ENCODE results near the gene CFAP58. TPM values are rescaled to one million over a fixed set of nuclear protein-coding genes. Genes with fewer than 3 reads are reported as not detected.
A peak's percentile ranks its signal among the peaks of the same experiment; 100 is the strongest.

The CFAP58 gene
- total RNA-seq, 2 experiments from 2014 or later: 0.59 to 0.86 TPM

DNA sequence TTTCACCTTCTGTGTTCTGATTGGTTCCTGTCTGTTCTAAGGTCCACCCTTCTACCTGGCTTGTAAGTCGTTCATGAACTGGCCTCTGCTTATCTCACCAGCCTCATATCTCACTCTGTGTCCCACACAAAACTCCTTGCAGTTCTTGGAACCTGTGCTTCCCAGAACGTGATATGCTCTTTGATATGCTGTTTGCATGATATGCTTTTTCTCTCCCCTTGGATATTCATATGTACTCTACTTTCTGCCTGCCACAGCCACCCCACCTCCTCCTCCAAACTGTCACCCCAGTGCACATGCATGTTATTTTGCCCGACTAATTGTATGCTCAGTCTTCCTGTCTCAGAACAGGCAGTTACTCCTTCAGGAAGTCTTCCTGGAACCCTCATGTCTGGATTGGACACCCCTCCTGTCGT is 13.5 kb upstream of the CFAP58 start:
- intact Hi-C loops (cut with micrococcal nuclease): no loop called here
- Mint-ChIP-seq H3K4me1 (ENCODE audit: low read depth) (peaks cover 27% of the 10 kb centered on the region), H3K36me3 (ENCODE audit: low read depth) (peaks cover 8% of the 10 kb centered on the region), H3K9me3 (no peaks in the 10 kb centered on the region), H3K4me3 (no peak overlapping the region), H3K27ac (no peak overlapping the region), H3K27me3 (ENCODE audit: low read depth) (no peaks in the 10 kb centered on the region)
- DNase-seq: no peak
- CTCF ChIA-PET: interaction anchor here (1.4 to 2.2 kb wide), 3 partner anchors 11 to 65 kb away, joined by 3 to 13 read pairs (median 5); no protein-coding TSS in a partner anchor

DNA sequence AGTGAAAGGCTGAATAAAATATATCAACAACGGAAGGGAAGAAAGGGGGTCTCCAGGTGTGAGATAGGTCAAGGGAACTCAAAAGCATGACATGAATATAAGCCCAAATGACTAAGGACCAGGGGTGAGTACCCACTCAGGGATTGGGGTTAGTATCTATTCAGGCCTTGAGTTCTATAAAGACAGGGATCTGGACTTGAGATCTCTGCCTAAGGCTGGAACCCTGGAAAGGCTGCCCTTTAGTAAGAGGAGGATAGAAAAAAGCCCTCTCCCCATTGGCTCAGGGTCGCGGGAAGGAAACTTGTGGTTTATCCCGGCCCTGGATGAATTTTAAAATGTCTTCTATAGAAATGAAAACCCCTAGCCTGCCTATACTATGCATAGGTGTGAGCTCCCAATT is 13.0 kb upstream of the CFAP58 start:
- CTCF ChIA-PET: interaction anchor here (0.8 to 1.6 kb wide), 5 partner anchors 9 to 67 kb away, joined by 4 to 8 read pairs (median 6); no protein-coding TSS in a partner anchor
- no peak for DNase-seq
- Mint-ChIP-seq H3K36me3 (ENCODE audit: low read depth) (peaks cover 6% of the 10 kb centered on the region), H3K27ac (no peak overlapping the region), H3K4me1 (ENCODE audit: low read depth) (peaks cover 25% of the 10 kb centered on the region), H3K4me3 (no peak overlapping the region), H3K27me3 (ENCODE audit: low read depth) (no peaks in the 10 kb centered on the region), H3K9me3 (peaks cover 4% of the 10 kb centered on the region)
- intact Hi-C loops (cut with micrococcal nuclease): no loop called here

DNA sequence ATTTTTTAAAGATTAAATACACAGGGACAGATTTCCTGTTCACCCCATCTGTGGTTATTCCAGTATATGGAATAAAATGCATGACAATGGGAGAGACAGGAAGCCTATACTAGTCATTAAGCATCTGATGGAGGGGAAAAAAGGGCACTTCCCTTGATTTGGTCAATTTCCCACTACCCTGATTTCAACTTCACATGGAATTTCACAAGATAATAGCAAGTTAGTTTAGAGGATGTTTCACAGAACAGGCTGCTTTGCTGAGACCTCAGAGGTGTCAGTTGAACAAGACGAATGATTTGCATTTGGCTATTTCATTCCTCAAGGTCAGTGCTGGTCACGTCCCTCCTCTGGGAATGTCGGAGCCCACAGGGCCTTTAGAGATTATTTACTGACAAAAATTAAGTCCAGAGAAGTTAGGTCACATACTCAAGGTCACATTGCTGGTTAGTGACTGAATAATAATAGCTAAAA is 10.7 kb upstream of the CFAP58 start:
- CTCF ChIA-PET: interaction anchor here (0.7 to 2.0 kb wide), 3 partner anchors 11 to 453 kb away, joined by 3 to 4 read pairs (median 3); partner anchors contain the start of gene CFAP58
- no peak overlapping the region for H3K27ac Mint-ChIP-seq
- intact Hi-C loops (cut with micrococcal nuclease): no loop called here
- H3K9me3 Mint-ChIP-seq: peaks cover 4% of the 10 kb centered on the region
- no peak for DNase-seq
- H3K4me1 Mint-ChIP-seq (ENCODE audit: low read depth): peaks cover 25% of the 10 kb centered on the region
- H3K36me3 Mint-ChIP-seq (ENCODE audit: low read depth): no peaks in the 10 kb centered on the region
- no peak overlapping the region for H3K4me3 Mint-ChIP-seq
- H3K27me3 Mint-ChIP-seq (ENCODE audit: low read depth): no peaks in the 10 kb centered on the region

- CTCF ChIA-PET: interaction anchor here (0.8 to 8.2 kb wide), 5 partner anchors 9 to 70 kb away, joined by 3 to 177 read pairs (median 4); partner anchors contain the start of gene CFAP58
Measured at GRCh38 chr10:104344219-104344618, 9.4 kb upstream of the CFAP58 start.

GRCh38 chr10:104345515-104345914 is 8.1 kb upstream of the CFAP58 start:
- Mint-ChIP-seq H3K4me1 (ENCODE audit: low read depth) (peaks cover 9% of the 10 kb centered on the region), H3K36me3 (ENCODE audit: low read depth) (no peaks in the 10 kb centered on the region), H3K27me3 (ENCODE audit: low read depth) (no peaks in the 10 kb centered on the region), H3K9me3 (peaks cover 4% of the 10 kb centered on the region), H3K27ac (no peak overlapping the region), H3K4me3 (no peak overlapping the region)
- DNase-seq: no peak
- CTCF ChIA-PET: interaction anchor here (1.0 to 8.2 kb wide), 6 partner anchors 40 to 71 kb away, joined by 3 to 177 read pairs (median 6); no protein-coding TSS in a partner anchor
- intact Hi-C loops (cut with micrococcal nuclease): no loop called here

More at GRCh38 chr10:104344219-104344618, 9.4 kb upstream of the CFAP58 start:
- no peak for DNase-seq
- H3K36me3 Mint-ChIP-seq (ENCODE audit: low read depth): no peaks in the 10 kb centered on the region
- H3K4me3 Mint-ChIP-seq: no peak overlapping the region
- intact Hi-C loops (cut with micrococcal nuclease): no loop called here
- H3K9me3 Mint-ChIP-seq: peaks cover 4% of the 10 kb centered on the region
- H3K27me3 Mint-ChIP-seq (ENCODE audit: low read depth): no peaks in the 10 kb centered on the region
- peaks cover 21% of the 10 kb centered on the region for H3K4me1 Mint-ChIP-seq (ENCODE audit: low read depth)
- H3K27ac Mint-ChIP-seq: no peak overlapping the region

DNA sequence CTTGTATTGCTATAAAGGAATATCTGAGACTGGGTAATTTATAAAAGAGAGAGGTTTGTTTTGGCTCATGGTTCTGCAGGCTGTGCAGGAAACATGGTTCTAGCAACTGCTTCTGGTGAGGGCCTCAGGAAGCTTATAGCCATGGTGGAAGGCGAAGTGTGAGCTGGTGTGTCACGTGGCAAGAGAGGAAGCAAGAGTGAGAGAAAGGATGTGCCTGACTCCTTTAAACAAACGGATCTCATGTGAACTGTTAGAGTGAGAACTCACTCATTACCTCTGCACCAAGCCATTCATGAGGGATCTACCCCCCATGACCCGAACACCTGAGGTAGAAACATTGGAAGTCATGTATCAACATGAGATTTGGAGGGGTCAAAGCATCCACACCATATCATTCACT is 7.7 kb upstream of the CFAP58 start:
- no peak overlapping the region for H3K4me3 Mint-ChIP-seq
- DNase-seq: peak; percentile 49
- H3K36me3 Mint-ChIP-seq (ENCODE audit: low read depth): no peaks in the 10 kb centered on the region
- H3K27ac Mint-ChIP-seq: no peak overlapping the region
- CTCF ChIA-PET: interaction anchor here (1.0 to 8.2 kb wide), 6 partner anchors 41 to 72 kb away, joined by 3 to 177 read pairs (median 6); no protein-coding TSS in a partner anchor
- peaks cover 9% of the 10 kb centered on the region for H3K4me1 Mint-ChIP-seq (ENCODE audit: low read depth)
- no peaks in the 10 kb centered on the region for H3K27me3 Mint-ChIP-seq (ENCODE audit: low read depth)
- H3K9me3 Mint-ChIP-seq: peaks cover 4% of the 10 kb centered on the region
- intact Hi-C loops (cut with micrococcal nuclease): no loop called here

DNA sequence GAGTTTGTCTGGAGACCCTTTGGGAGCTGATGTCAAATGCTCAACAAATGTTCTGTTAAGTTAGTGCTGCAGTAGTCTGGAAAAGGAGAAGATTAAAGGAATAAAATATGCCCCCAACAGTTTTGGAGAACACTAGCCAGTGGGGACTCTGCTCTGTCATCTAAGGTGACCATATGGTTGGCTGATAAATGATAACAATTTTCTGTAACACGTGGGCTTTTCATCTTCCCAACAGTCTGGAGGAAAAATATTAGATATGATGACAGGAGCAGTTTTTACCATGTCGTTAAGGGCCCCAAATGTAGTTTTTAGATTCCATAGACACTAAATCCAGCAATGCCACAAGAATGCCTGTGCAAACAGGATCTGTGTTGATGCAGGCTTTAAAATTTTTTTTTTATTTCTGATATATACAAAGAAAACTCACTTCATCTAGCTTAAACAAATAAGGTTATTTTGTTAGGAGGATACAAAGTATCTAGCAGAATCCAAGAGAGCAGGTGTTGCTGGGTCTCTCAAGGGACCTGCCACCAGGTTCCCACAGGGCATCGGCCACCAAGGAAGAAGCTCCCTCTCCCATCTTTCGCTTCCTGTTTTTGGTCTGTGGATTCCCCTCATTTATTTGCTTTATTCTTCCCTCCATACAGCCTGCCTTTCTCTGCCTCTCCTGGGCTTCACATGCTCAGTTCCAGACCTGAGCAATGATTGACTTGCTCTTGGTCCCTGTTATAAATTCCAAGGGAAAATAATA is 6.2 kb upstream of the CFAP58 start:
- intact Hi-C loops (cut with micrococcal nuclease): no loop called here
- CTCF ChIA-PET: interaction anchor here (1.7 to 8.2 kb wide), 3 partner anchors 42 to 73 kb away, joined by 7 to 177 read pairs (median 173); no protein-coding TSS in a partner anchor
- no peak overlapping the region for H3K4me3 Mint-ChIP-seq

DNA sequence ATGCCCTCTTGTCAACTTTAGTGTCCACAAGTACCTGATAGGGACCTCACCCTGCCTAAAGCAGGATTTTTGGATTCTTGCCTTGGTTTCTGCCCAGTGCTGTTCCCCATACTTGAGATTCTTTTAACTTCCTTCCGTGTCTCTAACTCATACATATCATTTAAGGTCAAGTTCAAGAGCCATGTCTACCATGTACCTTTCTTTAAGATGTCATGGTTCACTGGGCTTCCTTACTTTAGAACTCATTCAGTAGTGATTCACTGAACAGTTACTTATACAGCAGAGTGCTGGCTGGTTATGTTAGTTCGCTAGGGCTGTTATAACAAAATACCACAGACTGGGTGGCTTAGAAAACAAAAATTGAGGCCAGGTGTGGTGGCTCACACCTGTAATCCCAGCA is 5.0 kb upstream of the CFAP58 start:
- intact Hi-C loops (cut with micrococcal nuclease): no loop called here
- no peak overlapping the region for H3K27ac Mint-ChIP-seq
- H3K4me3 Mint-ChIP-seq: no peak overlapping the region
- H3K9me3 Mint-ChIP-seq: peaks cover 4% of the 10 kb centered on the region
- H3K4me1 Mint-ChIP-seq (ENCODE audit: low read depth): peaks cover 9% of the 10 kb centered on the region
- CTCF ChIA-PET: interaction anchor here (1.2 to 8.2 kb wide), 4 partner anchors 35 to 74 kb away, joined by 3 to 177 read pairs (median 90); no protein-coding TSS in a partner anchor
- H3K36me3 Mint-ChIP-seq (ENCODE audit: low read depth): no peaks in the 10 kb centered on the region
- H3K27me3 Mint-ChIP-seq (ENCODE audit: low read depth): no peaks in the 10 kb centered on the region
- no peak for DNase-seq

More for the DNA sequence above, 6.2 kb upstream of the CFAP58 start:
- Mint-ChIP-seq H3K9me3 (peaks cover 4% of the 10 kb centered on the region), H3K27ac (no peak overlapping the region), H3K36me3 (ENCODE audit: low read depth) (no peaks in the 10 kb centered on the region), H3K4me1 (ENCODE audit: low read depth) (peaks cover 9% of the 10 kb centered on the region), H3K27me3 (ENCODE audit: low read depth) (no peaks in the 10 kb centered on the region)
- no peak for DNase-seq

GRCh38 chr10:104349623-104350126 is 4.0 kb upstream of the CFAP58 start:
- CTCF ChIA-PET: interaction anchor here (0.9 to 8.2 kb wide), 12 partner anchors 9 to 73 kb away, joined by 3 to 177 read pairs (median 18); partner anchors contain the start of gene ITPRIP
- H3K27ac Mint-ChIP-seq: no peak overlapping the region
- intact Hi-C loops (cut with micrococcal nuclease): loop anchor here (1.0 to 5.0 kb wide), 7 partner anchors 11 to 432 kb away; partner anchors contain the start of genes ITPRIP and STN1
- H3K27me3 Mint-ChIP-seq (ENCODE audit: low read depth): no peaks in the 10 kb centered on the region
- H3K36me3 Mint-ChIP-seq (ENCODE audit: low read depth): no peaks in the 10 kb centered on the region
- peaks cover 4% of the 10 kb centered on the region for H3K9me3 Mint-ChIP-seq
- H3K4me1 Mint-ChIP-seq (ENCODE audit: low read depth): peaks cover 9% of the 10 kb centered on the region
- H3K4me3 Mint-ChIP-seq: no peak overlapping the region
- no peak for DNase-seq

GRCh38 chr10:104350127-104350635 is 3.5 kb upstream of the CFAP58 start:
- H3K4me1 Mint-ChIP-seq (ENCODE audit: low read depth): peaks cover 9% of the 10 kb centered on the region
- H3K9me3 Mint-ChIP-seq: peaks cover 4% of the 10 kb centered on the region
- CTCF ChIA-PET: interaction anchor here (0.8 to 8.2 kb wide), 16 partner anchors 9 to 227 kb away, joined by 3 to 177 read pairs (median 16); partner anchors contain the start of genes GSTO2 and ITPRIP
- H3K27me3 Mint-ChIP-seq (ENCODE audit: low read depth): no peaks in the 10 kb centered on the region
- H3K36me3 Mint-ChIP-seq (ENCODE audit: low read depth): no peaks in the 10 kb centered on the region
- DNase-seq: peak; percentile 44
- H3K27ac Mint-ChIP-seq: no peak overlapping the region
- no peak overlapping the region for H3K4me3 Mint-ChIP-seq
- intact Hi-C loops (cut with micrococcal nuclease): loop anchor here (1.0 to 5.0 kb wide), 7 partner anchors 12 to 433 kb away; partner anchors contain the start of genes ITPRIP and STN1

GRCh38 chr10:104351061-104351702 is 2.5 kb upstream of the CFAP58 start:
- H3K27ac Mint-ChIP-seq: peak overlapping the region; percentile 27
- no peaks in the 10 kb centered on the region for H3K36me3 Mint-ChIP-seq (ENCODE audit: low read depth)
- DNase-seq: peak; percentile 33
- CTCF ChIA-PET: interaction anchor here (0.6 to 8.2 kb wide), 24 partner anchors 10 to 1491 kb away, joined by 3 to 177 read pairs (median 6); partner anchors contain the start of genes GSTO2 and ITPRIP
- H3K4me3 Mint-ChIP-seq: peak overlapping the region; percentile 27
- no peaks in the 10 kb centered on the region for H3K9me3 Mint-ChIP-seq
- no peaks in the 10 kb centered on the region for H3K27me3 Mint-ChIP-seq (ENCODE audit: low read depth)
- intact Hi-C loops (cut with micrococcal nuclease): loop anchor here (5.0 kb wide), 2 partner anchors 261 to 434 kb away; partner anchors contain the start of gene STN1
- H3K4me1 Mint-ChIP-seq (ENCODE audit: low read depth): peaks cover 1% of the 10 kb centered on the region

All from activated naive CD4-positive, alpha-beta T cell treated with anti-CD3 and anti-CD28 coated beads for 36 hours (primary cell).